Measurements from ENCODE around the gene NF2.

DNA sequence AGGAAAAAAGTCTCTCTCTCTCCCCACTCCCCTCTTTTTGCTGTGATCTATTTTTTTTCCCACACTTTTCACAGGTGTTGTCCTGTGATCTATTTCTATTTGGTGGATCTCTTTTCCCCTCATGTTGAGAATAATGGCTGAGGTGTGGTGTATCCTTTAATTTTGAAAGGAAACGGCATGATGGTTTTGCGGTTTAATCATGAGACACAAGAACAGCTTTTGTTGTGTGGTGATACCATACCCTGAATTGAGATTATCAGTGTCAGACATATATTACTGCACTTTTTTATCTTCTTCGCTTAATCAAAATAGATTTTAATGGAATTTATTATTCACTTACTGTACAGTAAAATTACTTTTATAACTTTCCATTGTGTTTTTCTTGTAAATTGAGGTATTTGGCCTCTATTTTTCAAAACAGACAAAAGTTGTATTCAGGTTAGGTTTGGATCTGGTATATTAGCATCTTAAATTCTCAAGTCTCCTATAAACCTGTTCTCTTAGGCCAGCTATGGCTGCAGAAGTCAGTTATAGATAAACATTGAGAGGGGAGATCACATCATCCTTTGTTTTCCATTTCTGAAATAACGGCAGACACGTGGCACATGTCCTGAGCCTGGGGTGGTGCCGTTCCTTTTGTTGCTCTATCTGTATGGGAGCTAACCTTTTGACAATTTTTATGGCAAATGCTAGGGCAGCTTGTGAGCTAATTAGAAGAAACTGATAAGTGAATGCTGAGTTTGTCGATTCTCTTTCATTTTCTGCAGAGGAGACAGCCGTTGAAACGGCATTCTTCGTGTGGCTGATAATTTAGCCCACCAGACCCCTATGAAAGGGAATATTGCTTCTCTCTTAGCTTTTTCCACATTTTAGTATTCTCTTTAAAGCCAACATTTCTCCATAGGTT, 25.8 kb downstream of the NF2 start:
- no peak for TF ChIP-seq SP1 (IDR thresholded peaks at IDR 0.05; ENCODE audit: low read depth, low read length)
- TF ChIP-seq POLR2A (IDR thresholded peaks at IDR 0.05; ENCODE audit: control extremely low read depth in 1 of 2, low read depth in 2 of 2, low read length in 2 of 2) = no peak
- TF ChIP-seq CHD2 (IDR thresholded peaks at IDR 0.05; ENCODE audit: low read length) = no peak
- TF ChIP-seq CTCF (IDR thresholded peaks at IDR 0.05; ENCODE audit: control extremely low read depth in 1 of 3, insufficient read depth in 1 of 3, low read depth in 1 of 3, low read length in 3 of 3) = no peak
- no peak for TF ChIP-seq POLR2AphosphoS5 (IDR thresholded peaks at IDR 0.05; ENCODE audit: low read depth, low read length)
- no peak for TF ChIP-seq EZH2 (IDR thresholded peaks at IDR 0.05; ENCODE audit: low read depth, low read length, severe bottlenecking)
- TF ChIP-seq RAD21 (IDR thresholded peaks at IDR 0.05 in 1 of 2, conservative IDR thresholded peaks at IDR 0.05 in 1 of 2; ENCODE audit: low read depth in 2 of 2, low read length in 2 of 2) = no peak
- TF ChIP-seq JUND (IDR thresholded peaks at IDR 0.05; ENCODE audit: low read length) = no peak
